ENCODE data around the gene MAP2K4. TPM values are rescaled to one million over a fixed set of nuclear protein-coding genes. Genes with fewer than 3 reads are reported as not detected.

Gene MAP2K4
- total RNA-seq, 1 donor from 2014 or later, result 31.1 TPM

DNA sequence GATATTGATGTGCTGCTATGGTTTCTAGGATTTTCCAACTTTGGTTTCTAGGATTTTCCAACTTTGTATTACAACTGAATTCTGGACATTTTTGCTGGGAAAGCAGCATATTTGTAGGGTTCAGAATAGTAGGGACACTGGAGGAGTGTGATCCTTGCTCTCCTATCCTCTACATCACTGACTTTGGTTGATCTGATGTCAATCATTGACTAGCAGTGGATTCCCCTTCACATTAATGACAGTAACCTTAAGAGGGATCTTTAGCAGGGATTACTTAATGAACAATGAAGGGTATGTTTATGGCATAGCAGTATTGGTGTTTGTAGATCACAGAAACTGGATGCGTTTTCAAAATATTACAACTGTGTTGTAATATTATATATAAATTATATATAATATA, 67.4 kb downstream of the MAP2K4 start:
- DNase-seq (ENCODE audit: low spot score), result no peak

GRCh38 chr17:12089809-12090384, 69.2 kb downstream of the MAP2K4 start:
- no peak for DNase-seq (ENCODE audit: low spot score)

DNA sequence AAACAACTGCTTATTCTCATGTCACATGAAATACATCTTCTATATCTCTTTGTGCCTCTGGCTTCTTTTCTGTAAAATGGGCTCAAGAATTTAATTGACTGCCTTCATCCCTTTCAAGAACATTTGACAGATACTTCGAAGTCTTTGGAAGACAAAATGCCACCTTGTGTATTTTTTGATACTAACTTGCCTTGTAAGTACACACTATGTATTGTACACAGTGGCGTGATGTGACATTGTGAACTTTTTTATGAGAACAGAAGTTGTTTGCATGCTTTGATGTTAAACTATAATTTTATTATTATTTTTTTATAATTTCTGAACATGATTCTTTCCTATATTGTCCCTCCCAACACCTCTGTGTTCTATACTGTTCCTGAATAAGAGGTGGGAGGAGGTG, 73.7 kb downstream of the MAP2K4 start:
- no peak for DNase-seq (ENCODE audit: low spot score)

DNA sequence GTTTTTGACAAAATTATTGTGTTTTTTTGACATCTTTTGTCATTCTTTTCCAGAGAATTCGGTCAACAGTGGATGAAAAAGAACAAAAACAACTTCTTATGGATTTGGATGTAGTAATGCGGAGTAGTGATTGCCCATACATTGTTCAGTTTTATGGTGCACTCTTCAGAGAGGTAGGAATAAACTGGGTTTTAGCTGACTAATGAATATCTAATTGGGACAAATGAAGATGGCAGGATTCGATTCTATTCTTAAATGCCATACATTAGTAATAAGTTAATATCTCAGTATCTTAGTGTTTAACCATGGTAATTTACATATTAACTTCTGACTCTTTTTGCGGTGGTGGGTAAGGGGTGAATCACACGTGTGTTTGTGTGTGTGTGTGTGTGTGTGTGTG, 74.8 kb downstream of the MAP2K4 start:
- DNase-seq (ENCODE audit: low spot score), result no peak

DNA sequence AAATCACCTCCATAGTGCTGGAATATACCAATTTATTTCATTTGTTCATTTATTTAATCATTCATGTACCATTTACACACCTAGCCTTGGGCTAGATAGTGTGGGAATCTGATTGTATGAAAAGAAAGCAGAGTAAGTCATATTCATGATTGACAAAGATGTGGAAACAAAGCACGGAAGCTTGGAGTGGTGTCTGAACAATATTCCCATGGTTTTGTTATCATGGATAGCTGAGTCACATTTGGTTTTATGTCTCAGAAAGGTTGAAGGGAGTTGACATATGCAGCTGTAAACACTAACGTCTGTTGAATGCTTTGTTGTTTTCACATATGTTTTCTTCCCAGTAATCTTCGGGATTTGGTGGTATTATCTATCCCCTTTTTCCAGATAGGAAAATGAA, 76.6 kb downstream of the MAP2K4 start:
- no peak for DNase-seq (ENCODE audit: low spot score)

DNA sequence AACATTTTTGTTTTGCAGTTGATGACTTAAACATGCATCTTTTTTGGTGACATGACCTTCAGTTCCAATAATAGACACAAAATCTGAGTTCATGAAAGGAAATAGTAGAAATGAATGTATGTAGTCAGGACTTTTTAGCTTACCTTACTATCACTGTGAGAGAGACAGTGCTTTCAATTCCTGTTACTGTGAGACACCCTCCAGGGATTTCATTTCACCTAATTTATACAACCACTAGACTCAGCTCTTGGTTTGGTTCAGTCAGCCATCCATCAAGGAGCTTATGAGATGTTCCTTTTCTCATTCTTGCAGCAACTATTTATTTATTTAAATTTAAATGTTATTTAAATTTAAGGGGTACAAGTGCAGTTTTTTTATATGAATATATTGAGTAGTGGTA, 77.9 kb downstream of the MAP2K4 start:
- no peak for DNase-seq (ENCODE audit: low spot score)

DNA sequence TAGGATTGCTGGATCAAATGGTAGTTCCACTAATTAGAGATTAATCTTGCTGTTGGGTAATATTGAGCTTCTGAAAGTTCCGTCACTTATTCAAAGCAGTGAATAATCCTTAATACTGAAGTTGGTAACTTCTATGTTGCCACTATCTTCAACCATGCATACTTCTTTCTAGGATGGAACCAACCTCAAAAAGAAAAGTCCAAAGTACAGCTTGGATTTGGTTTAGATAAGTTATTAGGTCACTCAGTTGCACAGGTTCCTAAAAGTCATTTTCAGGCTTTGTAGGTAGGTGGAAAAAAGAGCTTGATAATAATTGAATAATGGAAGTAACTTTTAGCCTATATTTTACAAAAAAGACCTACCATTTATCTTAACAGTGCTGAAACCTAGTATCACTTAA, 78.7 kb downstream of the MAP2K4 start:
- DNase-seq (ENCODE audit: low spot score), result no peak

DNA sequence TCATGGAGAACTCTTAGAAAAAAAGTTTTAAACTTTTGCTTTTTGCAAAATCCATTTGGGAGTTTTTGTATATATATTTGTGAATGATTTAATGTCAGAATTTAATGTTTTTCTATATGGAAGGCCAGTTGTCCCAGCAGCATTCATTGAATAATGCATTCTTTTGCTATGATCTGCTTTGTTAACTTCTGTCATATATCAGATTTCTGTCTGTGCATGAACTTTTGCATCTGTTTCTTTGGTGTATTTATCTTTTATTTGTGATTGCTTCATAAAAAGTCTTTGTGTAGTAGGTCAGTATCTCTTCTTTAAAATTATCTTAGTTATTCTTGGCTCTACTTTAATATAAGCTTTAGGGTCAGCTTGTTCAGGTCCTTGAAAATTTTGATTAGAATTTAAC, 84.2 kb downstream of the MAP2K4 start:
- DNase-seq (ENCODE audit: low spot score), result no peak

GRCh38 chr17:12107905-12108304, 87.2 kb downstream of the MAP2K4 start:
- no peak for DNase-seq (ENCODE audit: low spot score)

GRCh38 chr17:12110906-12111305, 90.2 kb downstream of the MAP2K4 start:
- no peak for DNase-seq (ENCODE audit: low spot score)

DNA sequence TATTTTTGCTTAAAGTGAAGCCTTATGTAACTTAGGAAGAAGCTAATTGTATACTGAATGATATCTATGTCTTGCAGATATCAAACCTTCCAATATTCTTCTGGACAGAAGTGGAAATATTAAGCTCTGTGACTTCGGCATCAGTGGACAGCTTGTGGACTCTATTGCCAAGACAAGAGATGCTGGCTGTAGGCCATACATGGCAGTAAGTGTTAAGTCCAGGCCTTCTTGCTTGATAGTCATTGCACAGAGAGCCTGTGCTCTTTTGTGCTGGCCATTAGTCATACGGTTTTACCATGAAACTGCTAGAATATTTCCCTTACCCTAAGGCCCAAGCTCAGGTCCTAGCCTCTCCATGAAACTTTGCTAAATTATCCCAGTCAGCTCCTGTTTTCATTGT, 92.5 kb downstream of the MAP2K4 start:
- DNase-seq (ENCODE audit: low spot score), result no peak

GRCh38 chr17:12114686-12115418, 94.2 kb downstream of the MAP2K4 start:
- DNase-seq (ENCODE audit: low spot score), result no peak

DNA sequence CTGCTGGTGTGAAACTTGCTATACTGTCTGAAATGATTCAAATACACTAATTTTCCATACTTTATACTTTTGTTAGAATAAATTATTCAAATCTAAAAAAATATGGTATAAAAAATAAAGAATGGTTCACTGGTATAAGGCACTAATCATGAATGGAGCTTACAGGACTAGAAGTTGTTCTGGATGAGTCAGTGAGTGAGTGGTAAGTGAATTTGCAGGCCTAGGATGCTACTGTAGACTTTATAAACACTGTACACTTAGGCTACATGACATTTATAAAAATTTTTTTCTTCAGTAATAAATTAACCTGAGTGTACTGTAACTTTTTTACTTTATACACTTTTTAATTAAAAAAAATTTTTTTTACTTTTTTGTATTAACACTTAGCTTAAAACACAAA, 95.5 kb downstream of the MAP2K4 start:
- DNase-seq (ENCODE audit: low spot score), result no peak

GRCh38 chr17:12118617-12119016, 97.9 kb downstream of the MAP2K4 start:
- no peak for DNase-seq (ENCODE audit: low spot score)

- no peak for DNase-seq (ENCODE audit: low spot score)
Observed at GRCh38 chr17:12122075-12122474, 101.4 kb downstream of the MAP2K4 start.

DNA sequence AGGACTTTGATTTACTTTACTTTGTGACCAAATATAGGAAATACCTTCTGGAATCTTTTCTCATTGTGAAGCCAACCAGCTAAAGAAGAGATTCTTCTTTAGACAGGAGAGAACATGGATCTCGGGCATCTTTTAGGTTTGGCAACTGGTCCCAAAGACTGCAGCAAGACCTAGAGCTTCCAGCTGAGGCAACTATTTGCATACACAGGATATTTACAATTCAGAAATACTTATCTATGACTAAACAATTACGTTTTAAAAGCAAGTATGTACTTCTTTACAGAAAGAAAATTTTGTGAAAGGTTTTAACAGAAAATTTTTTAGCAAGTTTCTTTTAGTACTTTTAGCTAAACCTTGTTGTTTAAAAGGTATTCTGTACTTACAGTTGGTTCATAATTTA, 106.5 kb downstream of the MAP2K4 start:
- DNase-seq (ENCODE audit: low spot score), result no peak

DNA sequence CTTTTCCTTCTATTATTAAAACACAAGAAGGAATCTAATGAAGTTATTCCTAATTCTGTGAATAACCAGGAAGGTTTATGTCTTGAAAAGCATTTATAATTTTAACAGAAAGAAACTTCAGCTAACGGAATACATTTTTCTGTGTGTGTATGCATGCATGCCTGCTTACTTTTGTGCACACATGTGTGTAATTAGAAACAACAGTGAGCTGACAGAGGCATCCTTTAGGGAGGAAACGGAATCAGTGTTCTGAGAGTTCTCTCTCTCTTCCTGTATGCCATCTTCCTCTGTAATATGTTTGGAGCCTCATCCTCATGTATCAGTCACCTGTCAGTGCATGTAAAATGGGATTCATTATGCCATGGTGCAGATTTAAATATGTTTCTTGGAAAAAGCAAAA, 107.0 kb downstream of the MAP2K4 start:
- no peak for DNase-seq (ENCODE audit: low spot score)

DNA sequence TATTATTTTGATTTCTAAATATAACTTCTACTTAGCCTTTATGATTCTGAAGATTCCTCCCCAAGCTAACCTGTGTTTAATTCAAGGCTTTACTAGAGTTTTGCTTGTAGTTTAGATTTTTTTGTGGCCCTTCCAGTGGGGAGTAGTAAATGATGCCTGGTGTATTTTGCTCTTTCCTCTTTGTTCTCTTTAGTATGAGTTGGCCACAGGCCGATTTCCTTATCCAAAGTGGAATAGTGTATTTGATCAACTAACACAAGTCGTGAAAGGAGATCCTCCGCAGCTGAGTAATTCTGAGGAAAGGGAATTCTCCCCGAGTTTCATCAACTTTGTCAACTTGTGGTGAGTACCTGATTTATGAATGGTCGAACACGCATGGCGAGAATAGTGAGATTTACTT, 108.3 kb downstream of the MAP2K4 start:
- no peak for DNase-seq (ENCODE audit: low spot score)

DNA sequence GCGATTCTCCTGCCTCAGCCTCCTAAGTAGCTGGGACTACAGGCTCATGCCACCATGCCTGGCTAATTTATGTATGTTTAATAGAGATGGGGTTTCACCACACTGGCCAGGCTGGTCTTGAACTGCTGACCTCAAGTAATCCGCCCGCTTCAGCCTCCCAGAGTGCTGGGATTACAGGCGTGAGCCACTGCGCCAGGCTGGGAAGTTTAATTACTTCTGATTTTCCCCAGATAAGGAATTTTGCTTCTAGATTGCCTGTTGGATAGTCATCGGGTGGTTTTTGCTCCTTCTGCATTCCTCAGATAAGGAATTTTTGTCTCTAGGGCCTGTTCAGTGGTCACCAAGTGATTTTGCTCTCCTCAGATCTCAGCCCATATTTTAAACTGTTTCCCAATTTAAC, 112.5 kb downstream of the MAP2K4 start:
- DNase-seq (ENCODE audit: low spot score), result no peak

GRCh38 chr17:12134101-12134500, 113.4 kb downstream of the MAP2K4 start:
- DNase-seq (ENCODE audit: low spot score), result no peak

- DNase-seq (ENCODE audit: low spot score), result no peak
Observed at GRCh38 chr17:12134587-12134986, 113.9 kb downstream of the MAP2K4 start.

DNA sequence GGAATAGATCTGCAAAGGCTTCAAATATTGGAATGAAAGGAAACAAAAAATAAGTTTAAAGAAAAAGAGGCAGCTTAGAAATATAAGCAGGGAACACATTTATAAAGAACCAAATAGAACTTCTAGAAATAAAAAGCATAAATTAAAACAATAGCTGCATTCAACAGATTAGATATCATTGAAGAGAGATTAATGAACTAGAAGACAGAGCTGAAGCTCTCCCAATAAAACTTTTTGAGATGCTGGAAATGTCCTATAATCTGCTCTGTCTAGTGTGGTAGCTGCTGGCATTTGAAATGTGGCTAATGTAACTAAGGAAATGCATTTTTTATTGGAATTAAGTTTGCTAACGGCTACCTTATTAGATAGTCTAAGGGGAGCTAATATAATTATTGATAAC, 115.6 kb downstream of the MAP2K4 start:
- no peak for DNase-seq (ENCODE audit: low spot score)

DNA sequence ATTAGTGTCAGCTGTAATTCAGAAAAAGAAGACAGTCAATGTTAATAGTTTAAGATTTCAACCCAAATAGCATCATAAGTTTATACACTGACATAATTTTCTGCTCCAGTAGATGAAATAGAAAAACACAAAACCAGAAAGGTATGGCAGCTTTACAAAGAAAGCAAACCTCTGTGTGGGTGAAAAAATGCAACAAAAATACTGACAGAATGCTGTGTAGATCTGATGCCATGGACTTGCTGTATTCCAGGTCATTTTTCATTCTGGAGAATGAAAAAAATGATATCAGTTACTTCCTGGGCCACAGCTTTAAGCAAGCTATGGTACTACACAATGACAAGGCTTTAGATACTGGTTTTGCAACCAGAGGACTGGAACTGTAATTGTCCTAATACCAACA, 116.0 kb downstream of the MAP2K4 start:
- DNase-seq (ENCODE audit: low spot score), result no peak
